Inferior parietal cortex (tissue), 1 donor: Measurements from ENCODE around the gene JAG2.

Experiments used
- DNase-seq: peaks from one replicate; pipeline ENCODE4 v3.0.0-alpha.2; 2016; ENCODE audit errors: extremely low spot score

JAG2 gene

GRCh38 chr14:105091517-105092170, 76.9 kb downstream of the JAG2 start:
- no peak for DNase-seq

GRCh38 chr14:105091054-105091516, 77.5 kb downstream of the JAG2 start:
- DNase-seq = no peak
